ENCODE data around the gene GDAP2. TPM values are rescaled to one million over a fixed set of nuclear protein-coding genes. Genes with fewer than 3 reads are reported as not detected.
"Not testable (repeated sequence)": the region's sequence is repeated elsewhere in the genome, so short reads cannot be mapped to it uniquely, and the experiment has no call there.

The GDAP2 gene
- total RNA-seq, 2 donors from 2014 or later, result 21.5 to 31.9 TPM

DNA sequence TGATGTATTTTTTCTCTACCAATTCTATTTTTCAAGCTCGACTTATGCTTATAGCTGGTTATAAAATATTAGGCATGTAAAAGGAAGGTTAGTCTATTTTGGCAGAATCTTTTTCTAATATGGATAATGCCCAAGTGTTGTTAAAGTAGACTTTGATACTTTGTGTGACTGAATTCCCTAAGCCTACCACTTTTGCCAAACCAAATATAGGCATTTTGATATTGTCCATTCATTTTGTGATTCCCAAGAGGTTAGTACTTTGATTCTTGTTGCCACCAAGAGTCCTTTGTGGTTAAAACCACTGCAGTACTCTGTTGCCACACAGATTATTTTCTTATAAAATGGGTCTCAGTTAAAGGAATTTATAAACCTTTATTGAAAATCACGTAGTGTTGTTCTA, 4.3 kb upstream of the GDAP2 start:
- no peak for DNase-seq
- no peak overlapping the region for H3K27ac ChIP-seq
- H3K27me3 ChIP-seq, result no peaks in the 10 kb centered on the region
- no peaks in the 10 kb centered on the region for H3K9me3 ChIP-seq
- peaks cover 11% of the 10 kb centered on the region for H3K4me1 ChIP-seq
- no peak overlapping the region for H3K4me3 ChIP-seq
- H3K36me3 ChIP-seq, result no peaks in the 10 kb centered on the region
- intact Hi-C loops (cut with DNase I), result no loop called here
- no peak overlapping the region for H3K9ac ChIP-seq (ENCODE audit: low read depth in 2 of 2, low read length in 2 of 2)
- TF ChIP-seq, protein P1, sequence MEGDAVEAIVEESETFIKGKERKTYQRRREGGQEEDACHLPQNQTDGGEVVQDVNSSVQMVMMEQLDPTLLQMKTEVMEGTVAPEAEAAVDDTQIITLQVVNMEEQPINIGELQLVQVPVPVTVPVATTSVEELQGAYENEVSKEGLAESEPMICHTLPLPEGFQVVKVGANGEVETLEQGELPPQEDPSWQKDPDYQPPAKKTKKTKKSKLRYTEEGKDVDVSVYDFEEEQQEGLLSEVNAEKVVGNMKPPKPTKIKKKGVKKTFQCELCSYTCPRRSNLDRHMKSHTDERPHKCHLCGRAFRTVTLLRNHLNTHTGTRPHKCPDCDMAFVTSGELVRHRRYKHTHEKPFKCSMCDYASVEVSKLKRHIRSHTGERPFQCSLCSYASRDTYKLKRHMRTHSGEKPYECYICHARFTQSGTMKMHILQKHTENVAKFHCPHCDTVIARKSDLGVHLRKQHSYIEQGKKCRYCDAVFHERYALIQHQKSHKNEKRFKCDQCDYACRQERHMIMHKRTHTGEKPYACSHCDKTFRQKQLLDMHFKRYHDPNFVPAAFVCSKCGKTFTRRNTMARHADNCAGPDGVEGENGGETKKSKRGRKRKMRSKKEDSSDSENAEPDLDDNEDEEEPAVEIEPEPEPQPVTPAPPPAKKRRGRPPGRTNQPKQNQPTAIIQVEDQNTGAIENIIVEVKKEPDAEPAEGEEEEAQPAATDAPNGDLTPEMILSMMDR (IDR thresholded peaks at IDR 0.05), result no peak

DNA sequence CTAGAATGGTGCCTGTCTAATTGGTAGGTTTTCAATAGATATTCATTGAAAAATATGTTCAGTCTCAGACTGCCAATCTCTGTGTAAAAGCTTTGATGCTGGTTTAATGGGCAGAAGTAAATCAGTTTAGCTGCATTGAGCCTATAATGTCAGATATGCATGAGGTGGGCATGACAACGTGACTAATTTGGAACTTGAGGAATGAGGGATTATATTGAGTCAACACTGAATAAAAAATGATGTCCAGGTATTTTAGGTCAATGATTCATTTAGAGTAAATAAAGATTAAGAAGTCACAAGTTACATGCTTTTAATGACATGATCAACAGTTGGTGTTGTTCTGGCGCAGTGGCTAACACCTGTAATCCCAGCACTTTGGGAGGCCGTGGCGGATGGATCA, 3.2 kb upstream of the GDAP2 start:
- no peak overlapping the region for H3K9ac ChIP-seq (ENCODE audit: low read depth in 2 of 2, low read length in 2 of 2)
- H3K27me3 ChIP-seq, result no peaks in the 10 kb centered on the region
- DNase-seq, result no peak
- intact Hi-C loops (cut with DNase I), result no loop called here
- TF ChIP-seq, protein P1 (IDR thresholded peaks at IDR 0.05), result no peak
- H3K4me3 ChIP-seq, result no peak overlapping the region
- H3K27ac ChIP-seq, result no peak overlapping the region
- H3K36me3 ChIP-seq, result no peaks in the 10 kb centered on the region
- H3K9me3 ChIP-seq, result no peaks in the 10 kb centered on the region
- H3K4me1 ChIP-seq, result peaks cover 19% of the 10 kb centered on the region

DNA sequence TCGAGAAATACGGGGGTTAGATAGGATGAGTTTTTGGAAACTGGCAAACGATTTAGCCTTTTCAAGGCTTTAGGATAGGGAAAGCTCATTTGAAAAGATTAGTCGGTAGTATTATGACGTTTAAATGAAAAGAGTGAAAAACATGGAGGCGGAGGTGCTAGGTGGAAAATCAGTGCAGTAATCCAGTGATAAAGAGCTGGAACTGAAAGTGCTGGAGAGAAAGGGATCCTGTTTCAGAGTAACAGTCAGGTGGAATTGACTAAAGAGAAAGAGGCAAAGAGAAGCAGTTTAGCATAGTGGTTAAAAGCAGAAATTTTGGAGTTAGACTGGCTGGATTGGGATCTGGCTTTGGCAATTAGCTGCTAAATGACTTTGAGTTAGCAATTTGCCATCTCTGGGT, 1.1 kb upstream of the GDAP2 start:
- intact Hi-C loops (cut with DNase I), result no loop called here
- no peaks in the 10 kb centered on the region for H3K36me3 ChIP-seq
- H3K4me3 ChIP-seq, result peak overlapping the region; percentile 93
- H3K4me1 ChIP-seq, result peaks cover 19% of the 10 kb centered on the region
- peak overlapping the region; percentile 94 for H3K27ac ChIP-seq
- H3K27me3 ChIP-seq, result no peaks in the 10 kb centered on the region
- TF ChIP-seq, protein P1 (IDR thresholded peaks at IDR 0.05), result no peak
- no peak for DNase-seq
- peak overlapping the region in 1 of 2 donors; percentile 70 for H3K9ac ChIP-seq (ENCODE audit: low read depth in 2 of 2, low read length in 2 of 2)
- no peaks in the 10 kb centered on the region for H3K9me3 ChIP-seq

DNA sequence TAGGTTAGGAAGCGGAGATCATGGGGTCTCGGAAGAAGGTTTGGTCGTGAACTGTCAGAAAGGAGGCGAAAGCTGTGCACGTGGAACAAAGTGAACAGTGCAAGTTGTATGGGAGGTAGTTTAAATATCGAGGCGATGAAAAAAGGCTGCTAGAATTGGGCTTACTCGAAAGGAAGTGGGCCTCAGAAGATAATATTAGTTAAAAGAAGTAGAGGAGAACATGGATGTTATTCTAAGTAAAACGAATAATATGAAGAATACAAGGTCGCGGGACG, 689 bp upstream of the GDAP2 start:
- H3K27me3 ChIP-seq, result no peaks in the 10 kb centered on the region
- no peak for DNase-seq
- H3K36me3 ChIP-seq, result no peaks in the 10 kb centered on the region
- TF ChIP-seq, protein P1 (IDR thresholded peaks at IDR 0.05), result no peak
- H3K27ac ChIP-seq, result peak overlapping the region; percentile 94
- peak overlapping the region; percentile 93 for H3K4me3 ChIP-seq
- H3K9ac ChIP-seq (ENCODE audit: low read depth in 2 of 2, low read length in 2 of 2), result peak overlapping the region; percentile 70 to 71
- intact Hi-C loops (cut with DNase I), result no loop called here
- peaks cover 19% of the 10 kb centered on the region for H3K4me1 ChIP-seq
- no peaks in the 10 kb centered on the region for H3K9me3 ChIP-seq

DNA sequence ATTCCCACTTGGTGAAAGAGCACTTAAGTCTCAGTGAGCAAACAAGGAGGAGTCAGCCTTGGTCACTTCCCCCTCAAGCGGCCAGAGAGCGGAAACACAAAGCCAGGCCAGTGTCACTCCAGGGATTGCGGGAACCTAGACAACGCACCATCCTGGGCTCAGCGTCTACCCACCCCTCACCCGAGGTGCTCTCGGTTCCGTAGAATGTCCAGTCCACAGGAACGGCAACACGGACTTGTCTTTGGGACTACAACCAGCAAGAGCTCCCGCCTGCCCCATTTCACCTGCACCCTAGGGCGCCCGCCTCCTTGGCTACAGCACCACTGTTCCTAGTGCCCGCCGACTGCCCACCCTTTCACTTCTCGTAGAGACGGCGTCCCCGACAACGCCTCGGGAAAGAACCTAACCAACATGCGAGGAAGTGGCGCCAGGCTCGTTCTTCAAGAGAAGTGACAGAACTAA, 509 bp downstream of the GDAP2 start:
- DNase-seq, result peak; percentile 72
- Histone ChIP-seq H3K4me3 (peak overlapping the region; percentile 93), H3K27ac (peak overlapping the region; percentile 94), H3K9me3 (no peaks in the 10 kb centered on the region), H3K27me3 (no peaks in the 10 kb centered on the region), H3K36me3 (no peaks in the 10 kb centered on the region), H3K4me1 (peaks cover 19% of the 10 kb centered on the region), H3K9ac (ENCODE audit: low read depth in 2 of 2, low read length in 2 of 2) (peak overlapping the region; percentile 70 to 80)
- intact Hi-C loops (cut with DNase I), result no loop called here
- TF ChIP-seq, protein P1 (IDR thresholded peaks at IDR 0.05), result no peak

DNA sequence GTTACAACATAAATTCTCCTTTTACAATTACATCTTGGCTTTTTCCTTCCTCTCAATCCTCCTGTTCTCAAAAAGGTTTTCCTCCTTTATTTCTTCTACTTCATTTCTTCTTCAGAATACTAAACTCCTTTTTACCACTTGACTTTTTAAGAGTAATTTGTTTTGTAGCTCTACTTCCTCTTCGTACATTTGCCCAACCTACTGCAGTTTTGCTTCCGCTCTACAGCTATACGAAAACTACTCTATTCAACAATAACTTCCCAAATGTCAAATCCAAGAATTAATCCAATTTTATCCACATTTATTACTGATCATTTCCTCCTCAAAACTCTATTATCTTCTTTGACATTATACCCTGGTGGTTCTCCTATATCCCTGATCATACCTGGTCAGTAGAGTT, 3.4 kb downstream of the GDAP2 start:
- H3K9me3 ChIP-seq, result no peaks in the 10 kb centered on the region
- H3K4me3 ChIP-seq, result no peak overlapping the region
- H3K9ac ChIP-seq (ENCODE audit: low read depth in 2 of 2, low read length in 2 of 2), result no peak overlapping the region
- peaks cover 15% of the 10 kb centered on the region for H3K4me1 ChIP-seq
- no peaks in the 10 kb centered on the region for H3K36me3 ChIP-seq
- TF ChIP-seq, protein P1 (IDR thresholded peaks at IDR 0.05), result no peak
- DNase-seq, result no peak
- no peak overlapping the region for H3K27ac ChIP-seq
- intact Hi-C loops (cut with DNase I), result no loop called here
- H3K27me3 ChIP-seq, result no peaks in the 10 kb centered on the region

DNA sequence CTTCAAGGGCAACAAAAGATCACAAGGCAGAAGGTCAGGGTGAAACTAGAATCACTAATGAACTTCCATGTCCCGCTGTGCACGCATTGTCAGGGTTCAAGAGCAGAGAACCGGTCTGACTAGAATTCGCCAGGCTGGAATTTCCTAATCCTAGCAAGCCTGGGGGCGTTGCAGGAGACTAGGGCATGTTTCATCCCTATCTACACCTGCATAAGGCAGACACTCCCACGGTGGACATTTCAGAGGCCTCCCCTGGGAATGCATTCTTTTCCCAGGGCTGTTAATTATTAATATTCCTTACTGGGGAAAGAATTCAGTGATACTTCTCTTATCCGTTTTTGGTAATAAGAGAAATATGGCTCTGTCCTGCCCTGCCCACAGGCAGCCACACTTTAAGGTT, 6.7 kb downstream of the GDAP2 start:
- H3K4me1 ChIP-seq; H3K27me3 ChIP-seq; DNase-seq; H3K9ac ChIP-seq (ENCODE audit: low read depth in 2 of 2, low read length in 2 of 2); H3K36me3 ChIP-seq; H3K27ac ChIP-seq; intact Hi-C loops (cut with DNase I); H3K4me3 ChIP-seq; H3K9me3 ChIP-seq: not testable (repeated sequence)

Data from colonic mucosa (tissue), 4 donors.